GM12878 (cell line): ENCODE data around the gene KCNJ14. TPM values are rescaled to one million over a fixed set of nuclear protein-coding genes. Genes with fewer than 3 reads are reported as not detected.

Experiments used
- ATF7 ChIP-seq: fragments of 450-650 bp; IDR thresholded peaks from 2 replicates; pipeline ENCODE4 v1.6.1; 2016; ENCODE audit warnings: low read depth, mild to moderate bottlenecking
- BCL11A ChIP-seq: IDR thresholded peaks from 2 replicates; pipeline ENCODE4 v1.6.1; 2011; ENCODE audit warnings: low read depth, low read length
- BMI1 ChIP-seq: fragments of 450-650 bp; IDR thresholded peaks from 2 replicates; pipeline ENCODE4 v1.6.1; 2016; ENCODE audit warnings: mild to moderate bottlenecking, moderate library complexity, borderline replicate concordance
- CUX1 ChIP-seq: IDR thresholded peaks from 2 replicates; pipeline ENCODE4 v1.6.1; 2012; ENCODE audit warnings: improper control_type of control experiment, low read depth, low read length; ENCODE audit not compliant: insufficient replicate concordance
- DPF2 ChIP-seq: fragments of 450-650 bp; IDR thresholded peaks from 2 replicates; pipeline ENCODE4 v1.6.1; 2017; ENCODE audit warnings: mild to moderate bottlenecking
- FOXM1 ChIP-seq: IDR thresholded peaks from 2 replicates; pipeline ENCODE4 v1.6.1; 2012; ENCODE audit warnings: low read depth, mild to moderate bottlenecking, inconsistent platforms, low read length, moderate library complexity
- HDGF ChIP-seq: fragments of 450-650 bp; IDR thresholded peaks from 2 replicates; pipeline ENCODE4 v1.6.1; 2016; ENCODE audit warnings: antibody characterized with exemption
- LARP7 ChIP-seq: fragments of 450-650 bp; IDR thresholded peaks from 2 replicates; pipeline ENCODE4 v1.6.1; 2017; ENCODE audit warnings: mild to moderate bottlenecking
- MYC ChIP-seq: IDR thresholded peaks from 2 replicates; pipeline ENCODE4 v1.6.1; 2011; ENCODE audit warnings: mild to moderate bottlenecking, low read length, moderate library complexity, inconsistent platforms; ENCODE audit not compliant: insufficient read depth, insufficient replicate concordance, insufficient read length, severe bottlenecking
- NR2F1 ChIP-seq: fragments of 450-650 bp; conservative IDR thresholded peaks from 2 replicates; pipeline ENCODE4 v1.6.1; 2017; ENCODE audit warnings: mild to moderate bottlenecking
- RAD51 ChIP-seq: fragments of 450-650 bp; IDR thresholded peaks from 2 replicates; pipeline ENCODE4 v1.6.1; 2016; ENCODE audit warnings: moderate library complexity, mild to moderate bottlenecking, inconsistent platforms
- ZSCAN29 ChIP-seq: fragments of 450-650 bp; IDR thresholded peaks from 2 replicates; pipeline ENCODE4 v1.6.1; 2017; ENCODE audit warnings: mild to moderate bottlenecking, moderate library complexity
- polyA plus RNA-seq, 11 experiments: library from polyadenylated mRNA; depleted of rRNA in 4 of 11; unstranded in 6 of 11; stranded (reverse) in 5 of 11; fragments of >200 nt; fragmentation: Nextera tagmentation in 4 of 11; fragmentation: Illumina TruSeq in 1 of 11; extraction: Ambion mirVana in 4 of 11; extraction: Trizol in 1 of 11; gene quantifications; 1 replicate in 1 of 11; 2 replicates in 10 of 11; pipeline versions ENCODE4 v1.2.1 to v1.2.3, GENCODE V29; 2011 to 2016; ENCODE audit warnings: inconsistent platforms in 2 of 11, missing spikeins in 2 of 11, low read depth in 1 of 11
- total RNA-seq, 4 experiments: library from RNA; depleted of rRNA in 3 of 4; stranded (reverse); fragments of >200 nt in 3 of 4; fragmentation: Illumina TruSeq in 1 of 4; extraction: Trizol in 1 of 4; gene quantifications; 2 replicates each; pipeline versions ENCODE4 v1.2.1 to v1.2.3, GENCODE V29; 2013 to 2021
- TF ChIP-seq, protein P1 (sequence below): fragments of 450-650 bp; IDR thresholded peaks from 2 replicates; pipeline ENCODE4 v1.6.1; 2014; ENCODE audit warnings: mild to moderate bottlenecking
- TF ChIP-seq, protein P2 (sequence below): IDR thresholded peaks from 2 replicates; pipeline ENCODE4 v1.6.1; 2012; ENCODE audit warnings: mild to moderate bottlenecking, low read depth, low read length
- TF ChIP-seq, protein P3 (sequence below): IDR thresholded peaks from 2 replicates; pipeline ENCODE4 v1.6.1; 2012; ENCODE audit warnings: low read depth, low read length, improper control_type of control experiment
- TF ChIP-seq, protein P4 (sequence below): fragments of 450-650 bp; formaldehyde crosslinking; IDR thresholded peaks from 2 replicates; pipeline ENCODE4 v1.5.0; 2022; ENCODE audit warnings: mild to moderate bottlenecking, missing genetic modification characterization

The KCNJ14 gene
- total and polyA plus RNA-seq, 10 of the 15 experiments (the other 5 are each of a cell fraction or from before 2014, with no cell fraction given), result 0.24 to 1.4 (median 0.42) TPM

DNA sequence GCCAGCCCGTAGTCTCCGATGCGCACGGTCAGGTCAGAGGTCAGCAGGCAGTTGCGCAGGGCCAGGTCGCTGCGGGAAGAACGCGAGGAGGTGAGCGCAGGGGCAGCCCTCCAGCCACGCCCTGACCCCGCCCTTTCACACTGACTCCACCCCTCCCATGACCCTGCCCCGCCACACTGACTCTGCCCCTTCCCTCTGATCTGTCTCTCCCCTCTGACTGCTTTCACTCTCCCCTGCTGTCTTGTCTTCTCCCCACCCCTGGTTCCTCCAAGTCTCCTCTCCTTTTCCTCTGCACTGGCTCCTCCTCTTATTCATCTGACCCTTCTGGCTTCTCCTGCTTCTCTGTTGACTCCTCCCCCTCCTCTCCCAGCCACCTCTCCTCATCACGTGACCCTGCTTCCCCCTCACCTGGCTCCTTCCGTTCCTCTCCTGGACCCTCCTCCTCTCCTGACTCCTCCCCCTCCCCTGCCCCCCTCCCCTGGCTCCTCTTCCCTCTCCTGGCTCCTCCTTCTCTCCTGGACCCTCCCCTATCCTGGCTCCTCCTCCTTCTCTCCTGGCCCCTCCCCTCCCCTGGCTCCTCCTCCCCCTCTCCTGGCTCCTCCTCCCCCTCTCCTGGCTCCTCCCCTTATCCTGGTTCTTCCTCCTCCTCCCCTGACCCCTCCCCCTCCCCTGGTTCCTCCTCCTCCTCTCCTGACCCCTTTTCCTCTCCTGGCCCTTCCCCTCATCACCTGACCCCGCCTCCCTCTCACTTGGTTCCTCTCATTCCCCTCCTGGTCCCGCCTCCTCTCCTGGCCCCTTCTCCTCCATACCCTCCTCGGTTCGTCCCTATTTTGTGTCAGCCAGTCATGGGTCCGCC is 46.3 kb downstream of the KCNJ14 start (continued):
- no peak for TF ChIP-seq CUX1
- peak; percentile 98 for TF ChIP-seq RAD51
- TF ChIP-seq, protein P1, sequence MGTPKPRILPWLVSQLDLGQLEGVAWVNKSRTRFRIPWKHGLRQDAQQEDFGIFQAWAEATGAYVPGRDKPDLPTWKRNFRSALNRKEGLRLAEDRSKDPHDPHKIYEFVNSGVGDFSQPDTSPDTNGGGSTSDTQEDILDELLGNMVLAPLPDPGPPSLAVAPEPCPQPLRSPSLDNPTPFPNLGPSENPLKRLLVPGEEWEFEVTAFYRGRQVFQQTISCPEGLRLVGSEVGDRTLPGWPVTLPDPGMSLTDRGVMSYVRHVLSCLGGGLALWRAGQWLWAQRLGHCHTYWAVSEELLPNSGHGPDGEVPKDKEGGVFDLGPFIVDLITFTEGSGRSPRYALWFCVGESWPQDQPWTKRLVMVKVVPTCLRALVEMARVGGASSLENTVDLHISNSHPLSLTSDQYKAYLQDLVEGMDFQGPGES, result no peak
- no peak for TF ChIP-seq FOXM1
- TF ChIP-seq BMI1, result no peak
- TF ChIP-seq HDGF, result peak; percentile 56; the same call in 1 of the 2 replicates
- TF ChIP-seq, protein P2, sequence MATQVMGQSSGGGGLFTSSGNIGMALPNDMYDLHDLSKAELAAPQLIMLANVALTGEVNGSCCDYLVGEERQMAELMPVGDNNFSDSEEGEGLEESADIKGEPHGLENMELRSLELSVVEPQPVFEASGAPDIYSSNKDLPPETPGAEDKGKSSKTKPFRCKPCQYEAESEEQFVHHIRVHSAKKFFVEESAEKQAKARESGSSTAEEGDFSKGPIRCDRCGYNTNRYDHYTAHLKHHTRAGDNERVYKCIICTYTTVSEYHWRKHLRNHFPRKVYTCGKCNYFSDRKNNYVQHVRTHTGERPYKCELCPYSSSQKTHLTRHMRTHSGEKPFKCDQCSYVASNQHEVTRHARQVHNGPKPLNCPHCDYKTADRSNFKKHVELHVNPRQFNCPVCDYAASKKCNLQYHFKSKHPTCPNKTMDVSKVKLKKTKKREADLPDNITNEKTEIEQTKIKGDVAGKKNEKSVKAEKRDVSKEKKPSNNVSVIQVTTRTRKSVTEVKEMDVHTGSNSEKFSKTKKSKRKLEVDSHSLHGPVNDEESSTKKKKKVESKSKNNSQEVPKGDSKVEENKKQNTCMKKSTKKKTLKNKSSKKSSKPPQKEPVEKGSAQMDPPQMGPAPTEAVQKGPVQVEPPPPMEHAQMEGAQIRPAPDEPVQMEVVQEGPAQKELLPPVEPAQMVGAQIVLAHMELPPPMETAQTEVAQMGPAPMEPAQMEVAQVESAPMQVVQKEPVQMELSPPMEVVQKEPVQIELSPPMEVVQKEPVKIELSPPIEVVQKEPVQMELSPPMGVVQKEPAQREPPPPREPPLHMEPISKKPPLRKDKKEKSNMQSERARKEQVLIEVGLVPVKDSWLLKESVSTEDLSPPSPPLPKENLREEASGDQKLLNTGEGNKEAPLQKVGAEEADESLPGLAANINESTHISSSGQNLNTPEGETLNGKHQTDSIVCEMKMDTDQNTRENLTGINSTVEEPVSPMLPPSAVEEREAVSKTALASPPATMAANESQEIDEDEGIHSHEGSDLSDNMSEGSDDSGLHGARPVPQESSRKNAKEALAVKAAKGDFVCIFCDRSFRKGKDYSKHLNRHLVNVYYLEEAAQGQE, result no peak
- no peak for TF ChIP-seq BCL11A
- no peak for TF ChIP-seq LARP7
- TF ChIP-seq, protein P3, sequence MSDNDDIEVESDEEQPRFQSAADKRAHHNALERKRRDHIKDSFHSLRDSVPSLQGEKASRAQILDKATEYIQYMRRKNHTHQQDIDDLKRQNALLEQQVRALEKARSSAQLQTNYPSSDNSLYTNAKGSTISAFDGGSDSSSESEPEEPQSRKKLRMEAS, result no peak
- TF ChIP-seq, protein P4, sequence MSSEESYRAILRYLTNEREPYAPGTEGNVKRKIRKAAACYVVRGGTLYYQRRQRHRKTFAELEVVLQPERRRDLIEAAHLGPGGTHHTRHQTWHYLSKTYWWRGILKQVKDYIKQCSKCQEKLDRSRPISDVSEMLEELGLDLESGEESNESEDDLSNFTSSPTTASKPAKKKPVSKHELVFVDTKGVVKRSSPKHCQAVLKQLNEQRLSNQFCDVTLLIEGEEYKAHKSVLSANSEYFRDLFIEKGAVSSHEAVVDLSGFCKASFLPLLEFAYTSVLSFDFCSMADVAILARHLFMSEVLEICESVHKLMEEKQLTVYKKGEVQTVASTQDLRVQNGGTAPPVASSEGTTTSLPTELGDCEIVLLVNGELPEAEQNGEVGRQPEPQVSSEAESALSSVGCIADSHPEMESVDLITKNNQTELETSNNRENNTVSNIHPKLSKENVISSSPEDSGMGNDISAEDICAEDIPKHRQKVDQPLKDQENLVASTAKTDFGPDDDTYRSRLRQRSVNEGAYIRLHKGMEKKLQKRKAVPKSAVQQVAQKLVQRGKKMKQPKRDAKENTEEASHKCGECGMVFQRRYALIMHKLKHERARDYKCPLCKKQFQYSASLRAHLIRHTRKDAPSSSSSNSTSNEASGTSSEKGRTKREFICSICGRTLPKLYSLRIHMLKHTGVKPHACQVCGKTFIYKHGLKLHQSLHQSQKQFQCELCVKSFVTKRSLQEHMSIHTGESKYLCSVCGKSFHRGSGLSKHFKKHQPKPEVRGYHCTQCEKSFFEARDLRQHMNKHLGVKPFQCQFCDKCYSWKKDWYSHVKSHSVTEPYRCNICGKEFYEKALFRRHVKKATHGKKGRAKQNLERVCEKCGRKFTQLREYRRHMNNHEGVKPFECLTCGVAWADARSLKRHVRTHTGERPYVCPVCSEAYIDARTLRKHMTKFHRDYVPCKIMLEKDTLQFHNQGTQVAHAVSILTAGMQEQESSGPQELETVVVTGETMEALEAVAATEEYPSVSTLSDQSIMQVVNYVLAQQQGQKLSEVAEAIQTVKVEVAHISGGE (CRISPR knock-in tag), result no peak
- no peak for TF ChIP-seq ATF7
- TF ChIP-seq MYC, result no peak
- no peak for TF ChIP-seq DPF2
- TF ChIP-seq NR2F1, result peak; percentile 80
- no peak for TF ChIP-seq ZSCAN29
